Natural killer cell (primary cell): ENCODE measurements around the gene TMEM151A. TPM values are rescaled to one million over a fixed set of nuclear protein-coding genes. Genes with fewer than 3 reads are reported as not detected.

Source experiments
- ATAC-seq, 3 donors: fragments of 150-1000 bp in 2 of 3; fragments of 200-7000 bp in 1 of 3; cut with Tn5 transposase; 1 replicate in 1 of 3; 2 replicates in 2 of 3; pipeline ENCODE4 v1.10.0; 2021; ENCODE audit warnings: mild to moderate bottlenecking in 2 of 3, moderate library complexity in 2 of 3
- DNase-seq, 2 donors: peaks; one replicate each; pipeline versions ENCODE4 v3.0.0 to v3.0.0-alpha.2; 2013 to 2021; ENCODE audit warnings: mixed read lengths in 1 of 2
- H3K27ac ChIP-seq: one replicate; pipeline ENCODE4 v1.5.1; 2013; ENCODE audit warnings: mild to moderate bottlenecking, low read length
- H3K27me3 ChIP-seq: one replicate; pipeline ENCODE4 v1.6.1; 2013; ENCODE audit warnings: low read length; ENCODE audit not compliant: control insufficient read depth, insufficient read depth
- H3K36me3 ChIP-seq: one replicate; pipeline ENCODE4 v1.6.1; 2013; ENCODE audit warnings: low read length; ENCODE audit not compliant: control insufficient read depth, insufficient read depth
- H3K4me1 ChIP-seq: one replicate; pipeline ENCODE4 v1.6.1; 2013; ENCODE audit warnings: low read length; ENCODE audit not compliant: control insufficient read depth, insufficient read depth
- H3K4me3 ChIP-seq: one replicate; pipeline ENCODE4 v1.5.1; 2013; ENCODE audit warnings: low read length
- H3K9me3 ChIP-seq: one replicate; pipeline ENCODE4 v1.6.1; 2013; ENCODE audit warnings: low read length; ENCODE audit not compliant: control insufficient read depth, insufficient read depth
- H3K27ac Mint-ChIP-seq, 2 donors: one replicate each; pipeline ENCODE4 v1.8.0; 2022; ENCODE audit warnings: mild to moderate bottlenecking in 2 of 2, mixed read lengths in 2 of 2, moderate library complexity in 1 of 2
- H3K27me3 Mint-ChIP-seq, 2 donors: one replicate each; pipeline ENCODE4 v1.8.0; 2022; ENCODE audit warnings: low read depth in 2 of 2, mixed read lengths in 2 of 2
- H3K36me3 Mint-ChIP-seq: one replicate; pipeline ENCODE4 v1.8.0; 2022; ENCODE audit warnings: mixed read lengths
- H3K4me1 Mint-ChIP-seq, 2 donors: one replicate each; pipeline ENCODE4 v1.8.0; 2022; ENCODE audit warnings: mixed read lengths in 2 of 2
- H3K4me3 Mint-ChIP-seq: one replicate; pipeline ENCODE4 v1.8.0; 2022; ENCODE audit warnings: mild to moderate bottlenecking, moderate library complexity, mixed read lengths
- H3K9me3 Mint-ChIP-seq, 2 donors: one replicate each; pipeline ENCODE4 v1.8.0; 2022; ENCODE audit warnings: mixed read lengths in 2 of 2
- WGBS: methylation state at CpG from one replicate; pipeline ENCODE4 v1.1.7; 2013; ENCODE audit warnings: missing lambda C conversion rate; ENCODE audit not compliant: insufficient coverage; 5-methylcytosine and 5-hydroxymethylcytosine counted together
- intact Hi-C: fragments of 100-400 bp; cut with micrococcal nuclease; formaldehyde crosslinking; loops from one replicate; pipeline ENCODE4 v1.14.2; 2022
- total RNA-seq, 4 donors: library from RNA; stranded (reverse); fragments of 120-200 nt in 1 of 4; gene quantifications; one replicate each; pipeline versions ENCODE4 v1.2.3 to v1.2.4, GENCODE V29; 2013 to 2022
- TF ChIP-seq, protein P1 (sequence below): fragments of 200-600 bp; IDR thresholded peaks from one replicate; pipeline ENCODE4 v1.8.0; 2022; ENCODE audit warnings: antibody characterized with exemption

The TMEM151A gene
- total RNA-seq, 3 donors from 2014 or later (not counting 1 experiment from before 2014, with no cell fraction given): not detected

DNA sequence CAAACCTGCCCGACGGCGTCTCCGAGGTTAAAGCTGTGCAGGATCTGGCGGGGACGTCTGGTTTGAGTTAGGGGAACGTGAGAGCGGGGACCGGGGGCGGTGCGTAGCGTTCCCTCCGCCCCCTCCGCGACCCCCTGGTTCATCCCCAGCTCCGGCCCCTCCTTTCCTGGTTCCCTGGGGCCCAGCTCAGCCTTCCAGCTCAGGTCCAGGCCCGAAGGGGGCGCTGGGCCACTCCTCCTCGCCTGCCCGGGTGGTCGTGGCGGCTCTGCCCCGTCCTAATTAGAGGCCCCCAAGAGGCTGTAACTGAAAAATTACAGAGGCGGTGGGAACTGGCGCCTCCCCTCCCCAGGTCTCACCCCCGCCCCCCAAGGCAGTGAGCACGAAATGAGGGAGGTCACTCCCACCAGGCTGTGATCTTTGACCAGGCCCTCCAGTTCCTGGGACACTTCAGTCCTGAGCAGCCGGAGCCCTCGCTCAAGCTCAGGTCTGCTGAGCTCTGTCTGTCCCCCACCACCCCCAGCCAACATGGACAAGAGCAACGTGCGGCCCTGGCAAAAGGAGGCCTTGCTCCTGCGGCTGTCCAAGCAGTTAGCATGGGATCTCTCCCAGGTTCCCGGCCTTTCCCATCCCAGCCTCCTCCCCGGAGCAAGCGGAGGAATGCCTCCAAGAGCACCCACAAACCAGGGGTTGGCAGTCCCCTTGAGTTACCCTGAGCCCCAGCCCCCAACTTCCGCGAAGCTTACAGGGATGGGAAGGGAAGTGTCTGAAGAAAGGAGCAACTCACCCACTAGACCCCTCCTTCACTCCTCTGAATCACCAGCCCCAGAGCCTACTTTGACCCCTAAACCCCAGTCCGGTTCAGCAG is 21.9 kb downstream of the TMEM151A start:
- intact Hi-C loops: no loop called here
- no peaks in the 10 kb centered on the region for H3K27me3 ChIP-seq
- Mint-ChIP-seq H3K4me3 (peak overlapping the region; percentile 98), H3K36me3 (no peaks in the 10 kb centered on the region), H3K9me3 (no peaks in the 10 kb centered on the region), H3K4me1 (peaks cover 12 to 35% of the 10 kb centered on the region in 2 donors), H3K27me3 (peaks cover 12 to 19% of the 10 kb centered on the region in 2 donors), H3K27ac (peak overlapping the region; percentile 94 to 97)
- H3K36me3 ChIP-seq: no peaks in the 10 kb centered on the region
- ATAC-seq (no peak), DNase-seq (peak in 1 of 2 donors; percentile 30)
- H3K9me3 ChIP-seq: no peaks in the 10 kb centered on the region
- H3K27ac ChIP-seq: peak overlapping the region; percentile 69
- TF ChIP-seq, protein P1, sequence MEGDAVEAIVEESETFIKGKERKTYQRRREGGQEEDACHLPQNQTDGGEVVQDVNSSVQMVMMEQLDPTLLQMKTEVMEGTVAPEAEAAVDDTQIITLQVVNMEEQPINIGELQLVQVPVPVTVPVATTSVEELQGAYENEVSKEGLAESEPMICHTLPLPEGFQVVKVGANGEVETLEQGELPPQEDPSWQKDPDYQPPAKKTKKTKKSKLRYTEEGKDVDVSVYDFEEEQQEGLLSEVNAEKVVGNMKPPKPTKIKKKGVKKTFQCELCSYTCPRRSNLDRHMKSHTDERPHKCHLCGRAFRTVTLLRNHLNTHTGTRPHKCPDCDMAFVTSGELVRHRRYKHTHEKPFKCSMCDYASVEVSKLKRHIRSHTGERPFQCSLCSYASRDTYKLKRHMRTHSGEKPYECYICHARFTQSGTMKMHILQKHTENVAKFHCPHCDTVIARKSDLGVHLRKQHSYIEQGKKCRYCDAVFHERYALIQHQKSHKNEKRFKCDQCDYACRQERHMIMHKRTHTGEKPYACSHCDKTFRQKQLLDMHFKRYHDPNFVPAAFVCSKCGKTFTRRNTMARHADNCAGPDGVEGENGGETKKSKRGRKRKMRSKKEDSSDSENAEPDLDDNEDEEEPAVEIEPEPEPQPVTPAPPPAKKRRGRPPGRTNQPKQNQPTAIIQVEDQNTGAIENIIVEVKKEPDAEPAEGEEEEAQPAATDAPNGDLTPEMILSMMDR: no peak
- H3K4me1 ChIP-seq: peaks cover 38% of the 10 kb centered on the region
- WGBS: 69% methylated on average over 36 of the region's 38 CpGs
- H3K4me3 ChIP-seq: peak overlapping the region; percentile 34

GRCh38 chr11:66314186-66314501 is 22.4 kb downstream of the TMEM151A start:
- TF ChIP-seq, protein P1: no peak
- H3K9me3 Mint-ChIP-seq: no peaks in the 10 kb centered on the region
- 100% methylated on average over 1 of the region's 1 CpG for WGBS
- no peaks in the 10 kb centered on the region for H3K27me3 ChIP-seq
- H3K4me3 Mint-ChIP-seq: peak overlapping the region; percentile 61
- H3K27ac Mint-ChIP-seq: peak overlapping the region; percentile 64 to 73
- DNase-seq (no peak), ATAC-seq (no peak)
- H3K27me3 Mint-ChIP-seq: peaks cover 18 to 23% of the 10 kb centered on the region in 2 donors
- no peaks in the 10 kb centered on the region for H3K36me3 Mint-ChIP-seq
- H3K36me3 ChIP-seq: no peaks in the 10 kb centered on the region
- intact Hi-C loops: no loop called here
- H3K9me3 ChIP-seq: no peaks in the 10 kb centered on the region
- peaks cover 18 to 41% of the 10 kb centered on the region in 2 donors for H3K4me1 Mint-ChIP-seq
- peaks cover 44% of the 10 kb centered on the region for H3K4me1 ChIP-seq
- H3K27ac ChIP-seq: no peak overlapping the region
- no peak overlapping the region for H3K4me3 ChIP-seq

GRCh38 chr11:66314561-66315497 is 23.1 kb downstream of the TMEM151A start:
- ATAC-seq (no peak), DNase-seq (no peak)
- Mint-ChIP-seq H3K4me3 (peak overlapping the region; percentile 57), H3K9me3 (no peaks in the 10 kb centered on the region), H3K27ac (peak overlapping the region in 1 of 2 donors; percentile 73), H3K36me3 (no peaks in the 10 kb centered on the region), H3K27me3 (peaks cover 23 to 24% of the 10 kb centered on the region in 2 donors), H3K4me1 (peaks cover 18 to 43% of the 10 kb centered on the region in 2 donors)
- Histone ChIP-seq H3K27ac (no peak overlapping the region), H3K4me3 (no peak overlapping the region), H3K4me1 (peaks cover 45% of the 10 kb centered on the region), H3K9me3 (no peaks in the 10 kb centered on the region), H3K36me3 (no peaks in the 10 kb centered on the region), H3K27me3 (no peaks in the 10 kb centered on the region)
- intact Hi-C loops: no loop called here
- WGBS: 91% methylated on average over 17 of the region's 17 CpGs
- TF ChIP-seq, protein P1: no peak
